ENCODE measurements around the gene ALG6. TPM values are rescaled to one million over a fixed set of nuclear protein-coding genes. Genes with fewer than 3 reads are reported as not detected.

The ALG6 gene
- total and polyA plus RNA-seq, 8 donors = 11.8 to 27.3 (median 23.1) TPM

DNA sequence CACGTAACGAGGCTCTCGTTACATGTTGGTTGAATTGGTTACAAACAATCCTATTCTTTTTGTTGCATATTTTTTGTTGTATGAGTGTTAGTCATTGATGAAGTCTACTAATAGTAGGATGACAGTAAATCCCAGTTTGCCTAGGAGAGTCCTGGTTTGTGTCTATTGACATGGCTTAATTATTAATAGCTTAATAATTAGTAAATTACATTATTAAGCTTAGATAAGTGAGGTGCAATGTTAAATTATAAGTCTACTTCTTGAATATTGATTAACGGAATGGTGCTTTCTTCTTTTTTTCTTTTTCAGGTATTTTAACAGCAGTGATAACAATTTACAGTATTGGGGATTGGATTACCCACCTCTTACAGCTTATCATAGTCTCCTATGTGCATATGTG, 34.5 kb downstream of the ALG6 start:
- TF ChIP-seq, protein P1, sequence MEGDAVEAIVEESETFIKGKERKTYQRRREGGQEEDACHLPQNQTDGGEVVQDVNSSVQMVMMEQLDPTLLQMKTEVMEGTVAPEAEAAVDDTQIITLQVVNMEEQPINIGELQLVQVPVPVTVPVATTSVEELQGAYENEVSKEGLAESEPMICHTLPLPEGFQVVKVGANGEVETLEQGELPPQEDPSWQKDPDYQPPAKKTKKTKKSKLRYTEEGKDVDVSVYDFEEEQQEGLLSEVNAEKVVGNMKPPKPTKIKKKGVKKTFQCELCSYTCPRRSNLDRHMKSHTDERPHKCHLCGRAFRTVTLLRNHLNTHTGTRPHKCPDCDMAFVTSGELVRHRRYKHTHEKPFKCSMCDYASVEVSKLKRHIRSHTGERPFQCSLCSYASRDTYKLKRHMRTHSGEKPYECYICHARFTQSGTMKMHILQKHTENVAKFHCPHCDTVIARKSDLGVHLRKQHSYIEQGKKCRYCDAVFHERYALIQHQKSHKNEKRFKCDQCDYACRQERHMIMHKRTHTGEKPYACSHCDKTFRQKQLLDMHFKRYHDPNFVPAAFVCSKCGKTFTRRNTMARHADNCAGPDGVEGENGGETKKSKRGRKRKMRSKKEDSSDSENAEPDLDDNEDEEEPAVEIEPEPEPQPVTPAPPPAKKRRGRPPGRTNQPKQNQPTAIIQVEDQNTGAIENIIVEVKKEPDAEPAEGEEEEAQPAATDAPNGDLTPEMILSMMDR (IDR thresholded peaks at IDR 0.05) = no peak
- Histone ChIP-seq H3K27ac (no peak overlapping the region), H3K27me3 (no peaks in the 10 kb centered on the region), H3K4me1 (no peaks in the 10 kb centered on the region), H3K4me3 (no peak overlapping the region), H3K36me3 (peaks cover 0 to 31% of the 10 kb centered on the region in 2 donors), H3K9me3 (no peaks in the 10 kb centered on the region)
- no peak for DNase-seq
- ATAC-seq = no peak
- intact Hi-C loops (cut with DNase I) = no loop called here

DNA sequence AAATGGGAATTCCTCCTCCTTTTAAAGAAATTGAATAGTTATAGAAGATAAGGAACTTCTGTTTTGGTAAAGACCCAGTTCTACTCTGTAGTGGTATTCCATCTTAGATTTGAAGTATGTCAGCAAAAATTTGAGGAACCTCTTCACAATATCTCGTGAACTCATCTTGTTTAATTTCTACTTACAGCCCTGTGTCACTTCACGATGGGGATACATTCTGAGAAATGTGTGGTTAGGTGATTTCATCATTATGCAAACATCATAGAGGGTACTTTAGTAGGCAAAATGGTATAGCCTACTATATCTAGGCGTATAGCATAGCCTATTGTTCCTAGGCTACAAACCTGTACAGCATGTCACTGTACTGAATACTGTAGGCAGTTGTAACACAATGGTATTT, 36.0 kb downstream of the ALG6 start:
- H3K27me3 ChIP-seq = no peaks in the 10 kb centered on the region
- H3K36me3 ChIP-seq = peaks cover 0 to 20% of the 10 kb centered on the region in 2 donors
- H3K4me1 ChIP-seq = no peaks in the 10 kb centered on the region
- intact Hi-C loops (cut with DNase I) = no loop called here
- no peak overlapping the region for H3K27ac ChIP-seq
- TF ChIP-seq, protein P1 (IDR thresholded peaks at IDR 0.05) = no peak
- H3K9me3 ChIP-seq = no peaks in the 10 kb centered on the region
- H3K4me3 ChIP-seq = no peak overlapping the region
- ATAC-seq (peak; percentile 38), DNase-seq (no peak)

DNA sequence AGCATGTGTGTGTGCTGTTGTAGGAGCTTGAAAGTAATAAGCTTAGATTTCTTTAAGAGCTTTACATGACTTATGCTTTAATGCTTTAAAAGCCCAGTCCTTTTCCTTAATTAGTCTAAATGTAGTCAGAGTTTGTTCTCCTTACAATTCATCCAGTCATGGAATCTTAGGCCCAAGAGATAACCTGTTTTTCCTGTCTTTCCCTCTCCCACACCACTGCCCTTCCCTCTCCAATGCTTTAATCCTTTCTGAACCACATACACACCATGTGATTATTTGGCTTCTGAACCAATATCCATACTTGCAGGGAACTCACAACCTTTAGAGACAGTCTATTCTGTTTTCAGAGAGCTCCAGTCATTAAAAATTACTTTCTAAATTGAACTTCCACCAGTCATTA, 37.6 kb downstream of the ALG6 start:
- peak in 1 of 4 donors; percentile 10 for DNase-seq
- H3K9me3 ChIP-seq = no peaks in the 10 kb centered on the region
- no peaks in the 10 kb centered on the region for H3K4me1 ChIP-seq
- intact Hi-C loops (cut with DNase I) = no loop called here
- TF ChIP-seq, protein P1 (IDR thresholded peaks at IDR 0.05) = no peak
- H3K4me3 ChIP-seq = no peak overlapping the region
- peaks cover 0 to 12% of the 10 kb centered on the region in 2 donors for H3K36me3 ChIP-seq
- peak; percentile 18 for ATAC-seq
- H3K27me3 ChIP-seq = no peaks in the 10 kb centered on the region
- no peak overlapping the region for H3K27ac ChIP-seq

DNA sequence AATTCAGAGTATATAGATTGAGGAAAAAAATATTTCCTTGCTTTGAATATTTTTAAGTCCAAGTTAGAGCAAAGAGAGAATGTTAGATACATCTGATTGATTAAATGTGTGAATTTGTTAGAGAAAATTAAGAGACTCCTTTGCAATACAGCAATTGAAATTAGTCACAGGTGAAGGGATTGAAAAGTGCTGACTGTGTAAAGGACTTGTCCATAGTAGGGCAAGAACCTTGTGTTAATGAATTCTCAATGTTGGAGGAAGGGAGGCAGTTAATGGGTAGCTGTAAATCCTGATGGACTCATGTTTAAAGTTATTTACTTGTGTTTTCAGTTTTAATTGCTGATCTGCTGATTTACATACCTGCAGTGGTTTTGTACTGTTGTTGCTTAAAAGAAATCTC, 38.6 kb downstream of the ALG6 start:
- no peak overlapping the region for H3K4me3 ChIP-seq
- no peak overlapping the region for H3K27ac ChIP-seq
- H3K27me3 ChIP-seq = no peaks in the 10 kb centered on the region
- intact Hi-C loops (cut with DNase I) = no loop called here
- H3K4me1 ChIP-seq = no peaks in the 10 kb centered on the region
- no peaks in the 10 kb centered on the region for H3K9me3 ChIP-seq
- no peak for DNase-seq
- TF ChIP-seq, protein P1 (IDR thresholded peaks at IDR 0.05) = no peak
- H3K36me3 ChIP-seq = peaks cover 0 to 12% of the 10 kb centered on the region in 2 donors
- ATAC-seq = no peak

DNA sequence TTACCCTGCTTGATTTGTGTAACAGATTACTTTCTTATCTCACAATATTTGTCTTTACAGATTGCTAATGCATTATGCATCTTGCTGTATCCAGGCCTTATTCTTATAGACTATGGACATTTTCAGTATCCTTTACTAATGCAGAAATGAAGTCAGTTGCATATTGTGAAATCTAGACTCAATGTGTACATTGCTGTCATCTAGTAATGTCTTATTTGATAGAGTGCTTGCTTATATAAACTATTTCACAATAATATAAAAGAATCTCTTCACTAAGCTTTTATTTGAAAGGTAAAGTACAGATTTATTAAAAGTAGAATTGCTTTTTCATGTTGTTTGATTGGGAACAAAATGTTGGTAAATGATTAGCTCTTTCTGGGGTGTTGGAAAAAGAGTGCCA, 39.6 kb downstream of the ALG6 start:
- Histone ChIP-seq H3K27me3 (no peaks in the 10 kb centered on the region), H3K9me3 (no peaks in the 10 kb centered on the region), H3K27ac (no peak overlapping the region), H3K36me3 (peaks cover 0 to 12% of the 10 kb centered on the region in 2 donors), H3K4me1 (no peaks in the 10 kb centered on the region), H3K4me3 (no peak overlapping the region)
- ATAC-seq (peak; percentile 39), DNase-seq (peak in 1 of 4 donors; percentile 21)
- intact Hi-C loops (cut with DNase I) = no loop called here
- TF ChIP-seq, protein P1 (IDR thresholded peaks at IDR 0.05) = no peak

All from left lung (tissue), 10 donors.